Measurements from ENCODE around the gene KCNH8. TPM values are rescaled to one million over a fixed set of nuclear protein-coding genes. Genes with fewer than 3 reads are reported as not detected.
"Not testable (repeated sequence)": the region's sequence is repeated elsewhere in the genome, so short reads cannot be mapped to it uniquely, and the experiment has no call there.

The KCNH8 gene
- polyA plus RNA-seq (ENCODE audit: insufficient read length), result 0.10 TPM

DNA sequence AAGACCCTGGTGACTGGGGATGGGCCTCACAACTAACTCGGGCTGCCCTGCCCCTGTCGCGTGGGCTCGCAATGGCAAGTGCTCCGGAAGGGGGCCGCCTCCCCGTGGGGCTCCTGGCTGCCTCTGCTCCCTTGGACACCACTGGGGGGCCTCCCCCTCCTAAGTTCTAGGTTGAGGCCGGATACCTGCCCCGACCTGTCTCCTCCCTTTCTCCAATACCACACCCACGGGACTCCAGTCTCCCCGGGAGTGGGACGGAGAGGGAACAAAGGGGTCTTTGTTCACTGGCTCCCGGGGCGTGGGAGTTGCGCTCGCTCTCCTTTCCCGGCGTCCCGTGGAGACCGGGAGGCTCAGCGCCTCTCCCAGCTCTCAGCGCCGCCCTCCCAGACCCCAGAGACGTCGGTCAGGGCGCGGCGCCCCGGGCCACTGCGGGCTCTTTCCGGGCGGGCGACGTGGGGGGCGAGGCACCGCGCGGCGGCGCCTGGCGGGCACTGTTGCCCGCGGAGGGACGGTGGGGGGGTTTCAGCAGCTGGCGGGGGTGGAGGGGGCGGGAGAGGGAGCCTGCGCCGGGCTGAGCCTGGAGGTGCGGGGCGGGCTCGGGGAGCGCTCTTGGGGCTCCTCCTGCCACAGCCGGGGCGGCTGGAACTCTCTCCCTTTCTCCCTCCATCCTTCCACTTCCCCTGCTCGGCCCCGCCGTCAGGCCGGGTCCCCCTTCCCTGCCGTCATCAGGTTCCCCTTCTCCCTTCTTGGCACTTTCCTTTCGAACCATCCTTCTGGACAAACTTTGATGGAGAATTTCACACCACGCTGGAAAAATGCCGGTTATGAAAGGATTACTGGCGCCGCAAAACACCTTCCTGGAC, at the start of gene KCNH8:
Gene KCNH8 (plus strand): TSS at position 606 of the 863 bp plus-strand sequence. CDS start 210 bp downstream, at position 816.
- DNase-seq (ENCODE audit: low read depth), result no peak

DNA sequence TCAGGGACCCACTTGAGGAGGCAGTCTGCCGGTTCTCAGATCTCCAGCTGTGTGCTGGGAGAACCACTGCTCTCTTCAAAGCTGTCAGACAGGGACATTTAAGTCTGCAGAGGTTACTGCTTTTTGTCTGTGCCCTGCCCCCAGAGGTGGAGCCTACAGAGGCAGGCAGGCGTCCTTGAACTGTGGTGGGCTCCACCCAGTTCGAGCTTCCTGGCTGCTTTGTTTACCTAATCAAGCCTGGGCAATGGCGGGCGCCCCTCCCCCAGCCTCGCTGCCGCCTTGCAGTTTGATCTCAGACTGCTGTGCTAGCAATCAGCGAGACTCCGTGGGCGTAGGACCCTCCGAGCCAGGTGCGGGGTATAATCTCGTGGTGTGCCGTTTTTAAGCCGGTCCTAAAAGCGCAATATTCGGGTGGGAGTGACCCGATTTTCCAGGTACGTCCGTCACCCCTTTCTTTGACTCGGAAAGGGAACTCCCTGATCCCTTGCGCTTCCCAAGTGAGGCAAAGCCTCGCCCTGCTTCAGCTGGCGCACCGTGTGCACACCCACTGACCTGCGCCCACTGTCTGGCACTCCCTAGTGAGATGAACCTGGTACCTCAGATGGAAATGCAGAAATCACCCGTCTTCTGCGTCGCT, 45.5 kb upstream of the KCNH8 start:
- not testable (repeated sequence) for DNase-seq (ENCODE audit: low read depth)

DNA sequence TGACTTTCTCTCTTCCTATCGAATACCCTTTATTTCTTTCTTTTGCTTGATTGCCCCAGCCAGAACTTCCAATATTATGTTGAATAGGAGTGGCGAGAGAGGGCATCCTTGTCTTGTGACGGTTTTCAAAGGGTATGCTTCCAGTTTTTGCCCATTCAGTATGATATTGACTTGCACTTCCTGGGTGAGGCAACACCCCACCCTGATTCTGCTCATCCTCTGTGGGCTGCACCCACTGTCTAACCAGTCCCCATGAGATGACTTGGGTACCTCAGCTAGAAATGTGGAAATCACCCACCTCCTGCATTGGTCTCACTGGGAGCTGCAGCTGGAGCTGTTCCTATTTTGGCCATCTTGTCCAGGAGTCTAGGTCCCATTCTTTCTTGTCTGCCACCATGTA, 44.8 kb upstream of the KCNH8 start:
- DNase-seq (ENCODE audit: low read depth), result no peak

DNA sequence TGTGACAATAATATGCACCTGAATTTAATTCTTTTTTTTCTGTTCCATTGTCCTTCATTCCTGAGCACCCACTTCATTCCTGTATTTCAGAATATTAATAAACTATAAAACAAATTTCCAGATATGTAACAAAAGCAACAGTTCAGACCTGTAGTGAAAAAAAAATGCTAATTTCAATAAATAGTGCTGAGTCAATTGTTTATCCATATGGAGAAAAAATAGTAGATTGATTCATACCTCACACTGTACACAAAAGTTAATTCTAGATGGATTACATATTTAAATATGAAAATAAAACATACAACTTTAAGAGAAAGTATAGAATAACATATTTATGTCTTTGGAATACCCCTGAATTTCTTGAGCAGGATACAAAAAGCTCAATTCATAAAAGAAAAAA, 43.9 kb upstream of the KCNH8 start:
- no peak for DNase-seq (ENCODE audit: low read depth)

DNA sequence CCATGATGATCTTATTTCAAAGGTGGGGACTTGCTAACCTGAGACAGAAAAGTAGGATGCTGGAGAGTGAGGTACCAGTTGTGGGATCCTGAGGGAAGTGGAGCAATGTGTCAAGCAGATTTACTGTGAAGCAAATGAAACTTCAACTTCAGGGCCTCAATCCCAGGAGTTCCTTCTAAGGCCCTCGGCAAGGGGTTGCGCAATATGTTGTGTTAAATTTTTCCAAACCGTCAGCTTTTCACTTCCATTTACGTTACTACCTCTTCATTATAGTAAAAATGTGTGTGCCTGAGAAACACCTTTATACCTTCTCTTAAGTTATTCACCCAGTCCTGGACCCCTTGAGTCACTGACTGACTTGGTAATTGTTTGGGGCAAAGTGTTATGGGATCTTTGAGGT, 42.5 kb upstream of the KCNH8 start:
- no peak for DNase-seq (ENCODE audit: low read depth)

DNA sequence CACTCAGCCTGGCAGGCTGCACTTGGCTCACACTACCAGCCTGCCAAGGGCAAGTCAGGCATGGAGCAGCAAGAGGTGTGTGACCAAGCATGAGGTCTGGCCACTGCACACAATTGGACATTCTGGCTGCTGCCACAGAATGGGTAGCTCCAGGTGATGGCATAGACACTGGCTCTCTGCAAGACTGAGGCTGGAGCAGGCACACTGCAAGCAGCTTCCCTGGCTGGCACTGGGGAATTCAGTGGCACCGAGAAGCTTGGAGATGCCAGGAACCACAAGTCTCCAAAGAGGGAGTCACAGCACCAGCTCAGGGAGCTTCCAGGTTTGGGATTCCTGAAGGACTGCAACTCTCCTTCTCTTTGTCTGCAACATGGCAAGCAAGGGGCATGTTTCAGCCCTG, 42.0 kb upstream of the KCNH8 start:
- no peak for DNase-seq (ENCODE audit: low read depth)

DNA sequence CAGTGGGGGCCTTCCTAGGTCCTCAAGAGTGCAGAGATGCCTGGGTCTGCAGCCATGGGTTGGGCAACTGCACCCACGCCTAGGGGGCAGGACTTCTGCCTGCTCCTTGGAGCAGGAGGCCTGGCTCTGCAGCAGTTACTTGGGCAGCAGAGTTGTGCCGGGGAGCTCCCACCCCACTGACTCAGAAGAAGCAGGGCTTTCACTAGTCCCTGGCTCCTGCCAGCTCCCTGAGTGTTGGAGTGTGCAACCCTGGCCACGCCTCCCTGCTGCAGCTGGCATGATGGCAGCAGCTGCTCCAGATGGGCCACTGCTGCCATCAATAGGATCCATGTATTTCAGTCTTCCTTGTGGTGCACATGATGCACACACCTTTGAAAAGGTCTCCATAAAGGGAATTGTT, 40.6 kb upstream of the KCNH8 start:
- DNase-seq (ENCODE audit: low read depth), result no peak

DNA sequence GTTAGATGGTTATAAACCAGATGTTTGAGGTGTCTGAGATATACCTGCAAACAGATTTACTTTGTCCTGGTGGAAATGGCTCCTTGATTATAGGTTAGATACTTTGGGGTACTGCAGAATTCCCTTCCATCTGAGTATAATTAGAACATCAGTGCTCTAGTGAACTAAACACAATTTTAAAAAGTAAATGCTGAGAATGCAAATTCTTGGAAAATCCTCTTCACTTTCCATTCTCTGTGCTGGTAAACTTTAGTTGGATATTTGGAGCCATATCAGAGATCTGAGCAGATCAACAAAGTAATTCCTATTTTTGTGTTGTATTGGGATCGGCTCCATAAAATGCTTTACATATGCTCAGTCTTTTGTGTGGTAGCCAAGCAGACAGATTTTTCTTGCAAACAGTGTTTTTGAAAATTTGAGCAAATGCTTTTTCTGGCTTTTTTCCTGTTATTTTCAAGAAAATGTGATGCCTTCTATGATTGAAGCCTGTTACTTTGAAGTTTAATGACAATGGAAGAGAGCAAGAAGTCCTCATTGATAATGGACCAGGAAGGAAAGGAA, 37.9 kb upstream of the KCNH8 start:
- DNase-seq (ENCODE audit: low read depth), result no peak

DNA sequence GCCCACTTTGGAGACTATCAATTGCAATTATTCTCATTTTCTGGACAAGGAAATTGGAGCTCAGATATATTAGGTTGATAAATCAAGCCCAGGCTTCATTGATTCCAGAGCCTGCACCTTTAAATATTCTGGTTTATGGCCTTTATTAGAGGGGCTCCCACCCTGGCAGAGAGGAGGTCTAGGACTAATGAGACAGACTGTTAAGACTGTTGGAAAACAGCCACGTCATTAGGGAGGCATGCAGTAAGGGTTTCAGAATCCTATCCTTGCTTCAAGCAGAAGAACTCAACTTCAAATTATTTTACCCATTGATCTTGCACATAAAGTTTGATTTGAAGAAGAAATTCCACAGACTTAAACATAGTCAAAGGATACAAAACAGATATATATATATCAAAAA, 33.8 kb upstream of the KCNH8 start:
- DNase-seq (ENCODE audit: low read depth), result no peak

DNA sequence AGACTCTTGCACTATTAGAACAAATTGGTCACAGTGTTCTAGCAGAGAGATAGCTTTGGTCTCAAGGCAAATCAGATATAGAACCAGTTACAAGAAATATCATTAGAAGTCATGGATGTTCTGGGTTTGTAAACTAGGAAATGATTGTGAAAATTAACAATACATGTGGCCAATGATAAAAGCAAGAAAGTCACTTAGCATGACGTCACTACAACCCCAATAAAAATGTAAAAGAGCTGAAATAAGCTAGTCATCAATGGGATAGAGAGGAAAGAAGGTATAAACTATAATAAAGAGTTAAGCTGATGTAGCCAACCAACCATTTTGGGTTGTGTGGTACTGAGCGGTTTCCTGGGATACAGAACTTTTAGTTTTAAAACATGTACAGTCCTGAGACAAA, 32.1 kb upstream of the KCNH8 start:
- no peak for DNase-seq (ENCODE audit: low read depth)

DNA sequence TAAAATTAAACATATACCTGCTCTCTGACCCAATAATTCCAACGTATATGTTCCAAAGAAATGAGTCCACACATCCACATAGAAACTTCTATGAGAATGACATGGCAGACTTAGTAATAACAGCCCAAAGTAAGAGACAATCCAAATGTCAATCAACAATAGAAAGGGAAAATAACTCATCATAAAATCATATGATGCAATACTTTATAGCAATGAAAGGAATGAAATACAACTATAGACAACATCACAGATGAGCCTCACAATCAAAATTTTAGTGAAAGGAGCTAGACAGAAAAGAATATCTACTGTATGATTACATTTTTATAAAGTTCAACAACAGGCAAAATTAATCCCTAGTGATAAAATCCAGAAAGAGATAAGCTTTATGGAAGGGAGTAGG, 23.6 kb upstream of the KCNH8 start:
- no peak for DNase-seq (ENCODE audit: low read depth)

DNA sequence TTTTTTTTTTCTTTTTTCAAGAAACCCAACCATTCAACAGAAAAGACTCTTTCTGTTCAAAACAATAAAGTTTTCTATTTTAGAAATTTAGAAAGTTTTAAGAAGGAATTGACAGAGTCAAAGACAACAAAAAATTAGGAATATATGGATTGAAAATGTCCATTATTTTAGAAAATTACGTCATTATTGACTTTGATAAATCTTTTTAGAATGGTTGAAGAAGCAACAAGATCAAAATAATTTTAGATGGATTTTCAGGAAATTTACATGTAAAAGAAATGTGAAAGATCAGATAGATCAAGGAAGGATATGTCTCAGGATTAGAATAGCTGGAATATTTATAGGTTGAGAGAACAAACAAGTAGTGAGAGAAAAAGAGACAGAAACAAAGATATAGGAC, 8.4 kb upstream of the KCNH8 start:
- no peak for DNase-seq (ENCODE audit: low read depth)

DNA sequence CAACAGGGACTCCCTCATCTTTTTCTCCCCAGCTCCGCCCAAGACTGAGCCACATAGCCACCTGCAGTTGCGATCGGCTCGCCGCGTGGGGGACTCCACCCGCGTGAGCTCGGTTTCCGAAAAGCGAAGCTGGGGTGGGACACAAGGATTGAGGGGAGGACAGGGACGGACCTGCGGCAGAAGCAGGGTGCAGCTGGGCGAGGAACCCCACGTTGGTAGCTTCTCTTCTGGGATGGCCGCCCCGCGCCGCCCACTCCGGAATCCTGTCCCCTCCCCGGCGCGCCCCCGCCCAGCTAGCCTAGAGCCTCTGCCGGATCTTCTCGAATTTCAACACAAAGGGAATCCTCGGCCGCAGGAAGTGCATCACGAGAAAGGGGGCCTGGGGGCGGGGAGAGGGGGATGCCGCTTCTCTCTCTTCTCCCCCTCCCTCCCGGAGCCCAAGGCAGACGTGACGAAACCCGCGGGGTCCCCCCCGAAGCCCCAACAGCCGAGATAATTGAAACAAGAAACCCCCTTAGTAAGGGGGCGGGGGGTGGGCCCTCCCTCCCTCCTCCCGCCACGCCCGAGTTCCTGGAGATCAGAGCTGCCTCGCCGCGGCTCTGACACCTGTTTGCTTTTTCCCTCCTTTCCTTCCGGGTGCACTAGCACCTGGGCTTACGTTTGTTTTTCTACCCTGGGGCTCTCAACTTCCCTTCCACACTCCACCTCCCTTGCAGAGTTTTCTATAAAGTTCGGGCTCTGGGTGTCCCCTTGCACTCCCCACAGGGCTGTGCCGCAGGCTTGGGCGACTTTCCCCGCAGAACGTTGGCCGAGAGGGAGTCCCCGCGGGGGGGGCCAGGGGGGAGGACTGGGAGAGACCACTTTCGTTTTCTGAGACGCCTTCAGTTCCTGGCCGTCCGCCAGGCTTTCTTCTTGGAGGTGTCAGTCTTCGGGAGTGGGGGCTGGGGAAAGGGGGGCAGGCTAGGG, 1.3 kb upstream of the KCNH8 start:
- peak; percentile 16 for DNase-seq (ENCODE audit: low read depth)

DNA sequence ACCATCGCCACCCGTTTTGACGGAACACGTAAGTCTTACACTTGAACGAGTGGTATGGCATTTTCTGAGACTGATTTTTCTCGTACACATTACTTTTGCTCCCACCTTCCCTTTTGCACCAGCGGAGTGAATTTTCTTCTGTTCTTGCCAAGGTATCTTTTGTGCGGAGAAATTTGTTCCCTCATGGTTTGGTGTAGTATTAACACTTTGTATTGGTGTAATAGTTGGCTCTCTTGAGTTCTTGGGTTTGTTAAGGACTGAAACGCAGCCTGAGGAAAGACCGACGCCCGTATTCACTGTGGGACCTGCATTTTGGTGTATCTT, 420 bp downstream of the KCNH8 start:
- no peak for DNase-seq (ENCODE audit: low read depth)

DNA sequence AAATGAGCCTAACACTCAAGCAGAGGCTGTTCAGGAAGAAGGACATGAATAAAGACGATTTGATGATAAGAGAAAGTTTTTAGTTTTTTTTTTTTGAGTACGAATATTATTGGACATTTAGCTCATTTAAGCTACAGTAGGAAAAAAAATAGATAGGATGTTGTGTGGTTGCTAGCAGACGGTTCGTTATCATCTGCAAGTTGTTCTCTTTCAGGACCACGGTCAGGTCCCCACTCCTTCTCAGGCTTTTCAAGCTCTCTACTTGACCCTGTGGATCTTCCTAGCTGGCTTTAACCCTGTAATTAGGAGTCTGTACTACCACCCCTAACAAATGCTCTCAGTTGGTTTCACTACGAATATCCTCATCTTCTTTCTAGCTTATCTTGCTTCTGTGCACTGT, 1.1 kb downstream of the KCNH8 start:
- peak; percentile 22 for DNase-seq (ENCODE audit: low read depth)

DNA sequence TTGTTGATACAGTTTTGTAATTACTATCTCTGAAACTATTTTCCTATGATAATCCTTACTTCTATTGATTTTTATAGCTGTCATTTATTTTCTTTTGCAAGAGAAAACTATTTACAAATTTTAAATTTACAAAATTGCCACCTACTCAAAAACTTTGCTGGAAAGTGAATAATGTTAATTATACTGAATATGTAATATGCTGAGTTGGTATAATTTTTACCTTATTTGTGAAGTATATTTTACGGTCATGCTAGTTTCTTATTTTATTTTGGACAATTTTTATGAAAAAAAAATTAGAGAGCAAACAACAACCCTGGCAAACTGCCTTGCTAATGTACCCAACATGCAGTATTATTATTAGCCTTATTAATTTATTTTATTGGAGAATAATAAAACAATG, 2.9 kb downstream of the KCNH8 start:
- no peak for DNase-seq (ENCODE audit: low read depth)

DNA sequence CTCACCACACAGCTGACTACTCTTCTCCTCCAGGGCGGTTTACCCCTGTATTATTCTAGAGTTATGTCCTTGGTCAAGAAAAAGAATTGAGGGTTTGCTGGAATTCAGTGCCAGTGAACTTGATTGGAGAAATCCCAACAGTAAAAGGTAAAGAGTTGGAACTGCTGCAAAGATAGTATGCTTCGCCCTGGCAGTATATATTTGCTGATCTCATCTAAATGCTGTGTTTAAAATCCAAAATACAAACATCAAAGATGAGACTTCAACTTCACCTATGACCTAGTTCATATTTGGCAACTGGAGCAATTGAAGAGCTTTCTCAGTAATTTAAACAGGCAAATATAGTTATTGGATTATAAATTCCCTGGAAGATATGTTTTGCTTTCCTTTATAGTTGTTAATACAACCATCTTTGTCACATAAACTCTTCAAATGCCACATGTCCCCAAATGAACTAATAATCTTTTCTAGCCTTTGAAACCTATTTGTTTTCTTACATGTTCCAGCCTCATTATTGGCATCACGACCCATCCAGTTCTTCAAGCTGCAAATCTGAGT, 6.5 kb downstream of the KCNH8 start:
- no peak for DNase-seq (ENCODE audit: low read depth)

DNA sequence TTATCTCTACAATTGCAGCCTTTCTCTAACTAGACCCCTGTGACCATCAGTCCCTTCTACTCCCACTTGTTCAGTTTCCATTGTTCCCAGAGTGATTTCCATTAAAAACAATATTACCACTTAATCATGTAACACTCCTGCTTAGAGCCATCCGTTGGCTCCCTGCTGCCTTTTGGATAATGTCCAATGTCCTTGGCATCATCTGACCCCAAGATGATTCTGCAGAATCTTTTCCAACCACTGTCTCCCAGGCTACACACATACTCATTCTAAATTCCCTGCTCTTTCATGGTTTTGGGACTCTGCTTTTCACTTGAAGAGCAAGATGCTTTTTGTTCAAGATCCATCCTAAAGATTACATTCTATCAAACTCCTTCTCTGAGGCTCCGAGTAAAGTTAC, 7.1 kb downstream of the KCNH8 start:
- DNase-seq (ENCODE audit: low read depth), result no peak

DNA sequence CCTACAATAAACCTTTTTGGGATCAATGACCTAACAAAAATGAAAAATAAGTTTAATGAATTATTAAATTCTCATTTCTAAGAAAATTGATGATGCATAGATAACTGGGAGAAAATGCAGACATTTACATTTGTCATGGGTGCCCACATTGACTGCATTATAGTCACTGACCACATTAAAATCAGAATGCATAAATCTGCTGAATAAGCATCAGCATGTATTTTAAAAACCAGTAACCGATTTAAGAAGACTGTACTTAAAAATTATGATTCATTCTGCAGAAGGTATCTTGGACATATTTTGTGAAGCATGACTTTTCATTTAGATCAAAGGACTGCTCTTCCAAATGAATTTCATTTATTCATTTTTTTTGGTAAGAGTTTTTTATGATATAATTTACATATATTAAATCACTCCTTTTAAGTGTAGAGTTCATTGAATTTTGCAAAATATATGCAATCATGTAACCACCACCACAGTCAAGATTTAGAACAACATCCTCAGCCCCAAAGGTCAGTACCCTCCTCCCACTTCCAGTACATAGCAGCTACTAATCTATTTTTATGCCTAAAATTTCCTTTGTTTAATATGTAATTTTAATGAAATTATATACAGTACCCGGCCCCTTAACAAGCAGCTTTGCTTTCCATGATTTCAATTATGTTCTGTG, 11.8 kb downstream of the KCNH8 start:
- DNase-seq (ENCODE audit: low read depth), result no peak

DNA sequence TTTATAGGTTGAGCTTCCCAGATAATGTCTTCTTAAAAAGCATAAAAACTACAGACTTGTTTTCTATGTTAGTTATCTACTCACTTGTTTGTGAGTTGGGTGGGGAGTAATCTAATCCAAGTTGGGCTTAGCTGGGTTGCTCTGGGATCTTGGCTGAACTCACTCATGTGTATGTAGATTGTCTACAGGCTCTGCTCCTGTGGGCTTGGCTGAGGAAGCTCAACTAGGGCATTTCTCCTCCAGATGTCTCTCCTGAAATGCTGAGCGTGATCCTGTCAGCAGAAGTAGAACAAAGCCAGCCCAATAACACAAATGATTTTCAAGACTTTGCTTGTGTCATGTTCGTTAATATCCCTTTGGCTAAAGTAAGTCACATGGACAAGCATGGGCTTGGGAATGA, 17.3 kb downstream of the KCNH8 start:
- DNase-seq (ENCODE audit: low read depth), result no peak

DNA sequence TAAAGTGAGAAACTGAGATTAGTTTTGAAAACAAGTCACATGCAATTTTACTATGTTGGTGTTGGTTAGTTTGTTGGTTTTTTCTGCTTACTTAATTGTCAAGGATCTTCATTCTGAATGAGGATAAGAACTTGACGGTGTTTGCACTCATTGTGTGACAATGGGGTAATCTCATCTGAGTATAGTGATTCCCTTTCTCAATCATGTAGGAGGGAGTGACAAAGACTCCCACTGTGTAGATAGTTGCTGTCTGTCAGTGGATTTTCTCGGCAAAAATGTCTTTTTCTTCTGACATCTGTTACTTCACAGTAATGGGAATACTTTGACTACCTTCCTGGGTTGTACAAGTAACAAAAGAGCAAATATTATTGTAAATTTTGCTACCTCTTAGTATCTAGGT, 23.5 kb downstream of the KCNH8 start:
- DNase-seq (ENCODE audit: low read depth), result no peak

Data from forelimb muscle (tissue), 1 donor.